DMS153 treated with DMSO at 0.1 percent for 48 hours (cell line): ENCODE measurements around the gene ZNF444.
A peak's percentile ranks its signal among the peaks of the same experiment; 100 is the strongest.

ENCODE experiments used
- DNase-seq: peaks from one replicate; lab custom pipeline; 2025; ENCODE audit not compliant: unreplicated experiment; lab: John Stamatoyannopoulos, UW

The ZNF444 gene

GRCh38 chr19:56106993-56107392, 34.1 kb upstream of the ZNF444 start:
- no peak for DNase-seq

GRCh38 chr19:56107626-56108351, 33.3 kb upstream of the ZNF444 start:
- no peak for DNase-seq

GRCh38 chr19:56108447-56109195, 32.5 kb upstream of the ZNF444 start:
- DNase-seq: no peak

- no peak for DNase-seq
These were observed 31.9 kb upstream of the ZNF444 start for GRCh38 chr19:56109226-56109625.

GRCh38 chr19:56110515-56111448, 30.3 kb upstream of the ZNF444 start:
- DNase-seq: no peak

GRCh38 chr19:56111601-56112312, 29.3 kb upstream of the ZNF444 start:
- no peak for DNase-seq

- no peak for DNase-seq
These were observed 28.8 kb upstream of the ZNF444 start for GRCh38 chr19:56112313-56112709.

GRCh38 chr19:56113074-56113632, 27.9 kb upstream of the ZNF444 start:
- no peak for DNase-seq

GRCh38 chr19:56114051-56114777, 26.9 kb upstream of the ZNF444 start:
- no peak for DNase-seq

- no peak for DNase-seq
These were observed 26.3 kb upstream of the ZNF444 start for GRCh38 chr19:56114778-56115110.

- DNase-seq: no peak
These were observed 25.6 kb upstream of the ZNF444 start for GRCh38 chr19:56115490-56115889.

GRCh38 chr19:56116606-56117005, 24.5 kb upstream of the ZNF444 start:
- no peak for DNase-seq

GRCh38 chr19:56117376-56117884, 23.7 kb upstream of the ZNF444 start:
- no peak for DNase-seq

GRCh38 chr19:56117889-56118288, 23.2 kb upstream of the ZNF444 start:
- no peak for DNase-seq

GRCh38 chr19:56118666-56119581, 22.2 kb upstream of the ZNF444 start:
- no peak for DNase-seq

- DNase-seq: no peak
These were observed 21.5 kb upstream of the ZNF444 start for GRCh38 chr19:56119582-56119978.

GRCh38 chr19:56120002-56120370, 21.1 kb upstream of the ZNF444 start:
- DNase-seq: no peak

GRCh38 chr19:56120371-56121179, 20.5 kb upstream of the ZNF444 start:
- peak; percentile 7 for DNase-seq
